GM12892 (cell line): Measurements from ENCODE around the gene SP3.

ENCODE experiments used
- POLR2AphosphoS5 ChIP-seq: IDR thresholded peaks from 2 replicates; pipeline ENCODE4 v1.6.1; 2011; ENCODE audit warnings: low read depth, low read length, control low read depth
- TAF1 ChIP-seq: IDR thresholded peaks from 2 replicates; pipeline ENCODE4 v1.6.1; 2011; ENCODE audit warnings: low read depth, mild to moderate bottlenecking, control low read depth, low read length, borderline replicate concordance

- TF ChIP-seq TAF1 = no peak
- no peak for TF ChIP-seq POLR2AphosphoS5
Observed at GRCh38 chr2:173963323-173963816, 1.8 kb downstream of the SP3 start.
